Glutamatergic neuron (in vitro differentiated cells): ENCODE measurements around the gene RPTOR. TPM values are rescaled to one million over a fixed set of nuclear protein-coding genes. Genes with fewer than 3 reads are reported as not detected.

Experiments
- DNase-seq: peaks from one replicate; pipeline ENCODE4 v3.0.0; 2022
- H3K27ac Mint-ChIP-seq: one replicate; pipeline ENCODE4 v1.8.0; 2020; ENCODE audit warnings: mild to moderate bottlenecking, mixed read lengths, inconsistent platforms; ENCODE audit not compliant: unreplicated experiment
- H3K27me3 Mint-ChIP-seq: one replicate; pipeline ENCODE4 v1.8.0; 2020; ENCODE audit warnings: mild to moderate bottlenecking, moderate library complexity, mixed read lengths, inconsistent platforms; ENCODE audit not compliant: unreplicated experiment
- H3K36me3 Mint-ChIP-seq: one replicate; pipeline ENCODE4 v1.8.0; 2020; ENCODE audit warnings: mild to moderate bottlenecking, mixed read lengths, inconsistent platforms; ENCODE audit not compliant: unreplicated experiment
- H3K4me1 Mint-ChIP-seq: one replicate; pipeline ENCODE4 v1.8.0; 2020; ENCODE audit warnings: mild to moderate bottlenecking, low read depth, mixed read lengths, inconsistent platforms; ENCODE audit not compliant: unreplicated experiment
- H3K4me3 Mint-ChIP-seq: one replicate; pipeline ENCODE4 v1.8.0; 2020; ENCODE audit warnings: mild to moderate bottlenecking, mixed read lengths, inconsistent platforms; ENCODE audit not compliant: unreplicated experiment
- H3K9me3 Mint-ChIP-seq: one replicate; pipeline ENCODE4 v1.8.0; 2020; ENCODE audit warnings: mild to moderate bottlenecking, moderate library complexity, mixed read lengths, inconsistent platforms; ENCODE audit not compliant: unreplicated experiment
- total RNA-seq: library from RNA; stranded (reverse); fragmentation: NEBNext Ultra II Directional; extraction: Animal tissue kit (Norgen Biotek cat#: 25700); gene quantifications from one replicate; pipeline ENCODE4 v1.2.1, GENCODE V29; 2021; ENCODE audit not compliant: unreplicated experiment
- TF ChIP-seq, protein P1 (sequence below): fragments of 200-600 bp; sonication (generic); IDR thresholded peaks from one replicate; pipeline ENCODE4 v1.5.0; 2021; ENCODE audit not compliant: partially characterized antibody, unreplicated experiment

Gene RPTOR
- total RNA-seq, 1 donor from 2014 or later, result 39.8 TPM

DNA sequence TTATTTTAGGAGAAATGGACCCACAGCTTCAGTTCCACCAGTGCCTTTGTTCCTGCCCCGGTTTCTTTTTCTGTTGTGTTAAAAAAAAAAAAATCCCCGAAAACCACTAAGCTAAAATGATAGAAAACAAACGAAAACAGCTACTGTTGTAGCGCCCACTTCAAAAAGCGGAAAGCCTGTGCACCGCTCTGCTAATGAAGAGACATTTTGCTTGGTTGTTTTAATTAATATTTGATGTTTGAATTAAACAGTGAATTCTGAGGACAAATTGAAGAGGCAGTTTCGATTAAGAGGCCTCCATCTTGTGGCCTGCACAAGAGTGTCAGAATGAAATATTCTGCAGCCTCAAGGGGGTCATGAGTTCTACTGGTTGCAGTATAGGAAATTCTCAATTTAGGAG is 186.7 kb downstream of the RPTOR start:
- peaks cover 31% of the 10 kb centered on the region for H3K4me1 Mint-ChIP-seq
- TF ChIP-seq, protein P1, sequence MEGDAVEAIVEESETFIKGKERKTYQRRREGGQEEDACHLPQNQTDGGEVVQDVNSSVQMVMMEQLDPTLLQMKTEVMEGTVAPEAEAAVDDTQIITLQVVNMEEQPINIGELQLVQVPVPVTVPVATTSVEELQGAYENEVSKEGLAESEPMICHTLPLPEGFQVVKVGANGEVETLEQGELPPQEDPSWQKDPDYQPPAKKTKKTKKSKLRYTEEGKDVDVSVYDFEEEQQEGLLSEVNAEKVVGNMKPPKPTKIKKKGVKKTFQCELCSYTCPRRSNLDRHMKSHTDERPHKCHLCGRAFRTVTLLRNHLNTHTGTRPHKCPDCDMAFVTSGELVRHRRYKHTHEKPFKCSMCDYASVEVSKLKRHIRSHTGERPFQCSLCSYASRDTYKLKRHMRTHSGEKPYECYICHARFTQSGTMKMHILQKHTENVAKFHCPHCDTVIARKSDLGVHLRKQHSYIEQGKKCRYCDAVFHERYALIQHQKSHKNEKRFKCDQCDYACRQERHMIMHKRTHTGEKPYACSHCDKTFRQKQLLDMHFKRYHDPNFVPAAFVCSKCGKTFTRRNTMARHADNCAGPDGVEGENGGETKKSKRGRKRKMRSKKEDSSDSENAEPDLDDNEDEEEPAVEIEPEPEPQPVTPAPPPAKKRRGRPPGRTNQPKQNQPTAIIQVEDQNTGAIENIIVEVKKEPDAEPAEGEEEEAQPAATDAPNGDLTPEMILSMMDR, result no peak
- H3K4me3 Mint-ChIP-seq, result no peak overlapping the region
- DNase-seq, result no peak
- peaks cover 3% of the 10 kb centered on the region for H3K9me3 Mint-ChIP-seq
- H3K27me3 Mint-ChIP-seq, result peaks cover 5% of the 10 kb centered on the region
- H3K36me3 Mint-ChIP-seq, result no peaks in the 10 kb centered on the region
- H3K27ac Mint-ChIP-seq, result no peak overlapping the region

DNA sequence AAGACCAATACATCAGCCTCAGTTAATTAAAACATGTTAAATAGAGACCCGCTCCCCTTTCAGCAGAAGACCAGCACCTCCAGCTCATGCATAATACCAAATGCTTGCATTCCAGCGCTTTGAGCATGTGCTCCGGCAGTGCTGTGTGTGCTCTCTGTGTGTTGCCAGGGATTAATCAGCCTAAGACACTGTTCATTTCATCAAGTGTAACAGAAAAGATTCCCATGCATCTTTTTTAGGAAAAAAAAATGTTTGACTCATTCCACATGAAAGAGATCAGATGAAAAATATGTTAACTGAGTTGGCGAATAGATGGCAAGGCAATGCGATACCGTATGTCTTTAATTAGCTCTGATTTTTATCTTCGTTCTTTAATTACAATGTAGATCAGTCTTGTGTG is 187.6 kb downstream of the RPTOR start:
- no peak for DNase-seq
- H3K36me3 Mint-ChIP-seq, result no peaks in the 10 kb centered on the region
- TF ChIP-seq, protein P1, result no peak
- peaks cover 3% of the 10 kb centered on the region for H3K9me3 Mint-ChIP-seq
- H3K27ac Mint-ChIP-seq, result no peak overlapping the region
- peaks cover 26% of the 10 kb centered on the region for H3K4me1 Mint-ChIP-seq
- H3K4me3 Mint-ChIP-seq, result no peak overlapping the region
- H3K27me3 Mint-ChIP-seq, result peaks cover 5% of the 10 kb centered on the region

DNA sequence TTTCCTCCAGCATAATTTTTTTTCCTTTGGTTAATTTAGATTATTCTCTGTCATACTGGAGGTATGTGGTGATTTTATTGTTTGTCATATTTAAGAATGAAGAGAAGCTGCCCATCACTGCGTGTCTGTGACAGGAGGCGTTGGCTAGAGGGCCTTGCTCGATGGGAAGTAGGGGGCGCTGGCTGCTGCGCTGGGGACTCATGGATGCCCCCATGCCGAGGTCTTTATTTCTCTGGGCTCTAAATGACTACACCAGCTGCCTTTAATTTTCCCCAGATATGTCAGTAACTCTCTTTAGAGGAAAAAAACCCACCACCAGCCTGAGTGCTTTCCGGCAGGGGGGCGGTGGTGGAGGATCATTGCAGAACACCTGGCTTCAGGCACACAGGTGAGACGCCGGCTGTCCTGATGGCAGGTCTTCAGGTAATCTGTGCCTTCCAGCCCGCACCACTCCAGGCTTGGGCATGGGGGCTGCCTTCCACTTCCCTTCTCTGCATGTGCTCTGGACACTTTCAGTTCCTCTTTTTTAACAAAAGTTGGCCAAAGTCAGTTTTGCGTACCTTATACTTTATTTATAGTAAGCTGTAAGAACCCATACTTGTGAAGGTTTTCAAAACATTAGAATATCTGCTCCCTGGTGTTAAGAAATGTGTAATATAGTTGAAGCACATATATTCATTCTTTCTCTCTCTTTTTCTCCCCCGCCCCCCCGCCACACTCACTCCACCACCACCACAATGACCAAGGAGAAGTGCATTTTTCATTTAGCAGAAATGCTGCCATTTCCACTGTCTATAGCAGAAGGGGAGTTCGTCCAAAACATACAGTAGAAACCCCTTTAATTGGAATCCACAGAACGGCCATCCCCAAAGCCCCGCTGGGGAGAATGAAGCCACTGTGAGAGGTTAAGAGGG is 192.7 kb downstream of the RPTOR start:
- H3K4me3 Mint-ChIP-seq, result no peak overlapping the region
- H3K9me3 Mint-ChIP-seq, result peaks cover 17% of the 10 kb centered on the region
- TF ChIP-seq, protein P1, result no peak
- no peak overlapping the region for H3K27ac Mint-ChIP-seq
- peaks cover 10% of the 10 kb centered on the region for H3K27me3 Mint-ChIP-seq
- peaks cover 21% of the 10 kb centered on the region for H3K36me3 Mint-ChIP-seq
- no peak for DNase-seq
- peaks cover 15% of the 10 kb centered on the region for H3K4me1 Mint-ChIP-seq

DNA sequence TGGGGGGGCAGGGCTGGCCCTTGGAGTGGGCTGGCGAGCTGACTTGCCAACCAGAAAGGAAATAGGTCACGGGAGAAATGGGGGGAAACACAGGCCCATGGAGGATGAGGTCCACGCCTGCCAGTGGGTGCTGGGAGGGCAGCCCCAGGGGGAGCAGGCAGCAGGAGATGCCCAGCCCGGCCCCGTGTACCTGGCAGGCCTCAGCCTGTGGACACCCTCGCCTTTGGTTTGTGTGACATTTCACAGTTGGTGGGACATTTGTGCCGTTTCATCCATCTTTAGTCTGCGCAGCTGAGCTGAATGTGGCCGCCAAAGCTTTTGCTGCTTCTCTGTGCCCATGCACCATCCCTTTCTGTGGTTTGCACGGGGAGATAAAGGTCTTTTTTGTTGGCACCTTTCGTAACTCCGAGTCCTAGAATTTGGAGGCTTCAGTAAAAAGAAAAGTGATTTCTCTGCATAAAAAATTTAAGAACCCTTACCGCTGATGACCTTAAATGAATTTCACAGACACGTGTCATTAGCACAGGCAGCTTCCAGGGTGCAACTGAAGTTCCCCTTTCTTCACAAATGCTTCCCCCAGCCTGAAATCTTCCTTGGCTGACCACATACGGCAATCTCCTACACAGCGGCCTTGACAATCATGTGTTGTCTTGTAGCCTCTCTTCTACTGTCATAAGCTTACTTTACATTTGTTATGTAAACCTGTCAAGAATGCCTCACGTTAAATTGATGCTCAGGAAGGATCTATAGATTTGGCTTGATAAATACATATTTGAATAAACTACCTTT is 193.6 kb downstream of the RPTOR start:
- TF ChIP-seq, protein P1, result no peak
- Mint-ChIP-seq H3K4me3 (no peak overlapping the region), H3K27me3 (peaks cover 13% of the 10 kb centered on the region), H3K27ac (no peak overlapping the region), H3K4me1 (peaks cover 13% of the 10 kb centered on the region), H3K9me3 (peaks cover 19% of the 10 kb centered on the region), H3K36me3 (peaks cover 21% of the 10 kb centered on the region)
- no peak for DNase-seq
